Esophagus muscularis mucosa (tissue), 4 donors: ENCODE results near the gene SPNS1.

Experiments
- EP300 ChIP-seq: sonication (generic); formaldehyde crosslinking; IDR thresholded peaks from one replicate; pipeline ENCODE4 v1.6.1; 2017; ENCODE audit warnings: antibody characterized with exemption
- POLR2A ChIP-seq: fragments of 450-650 bp; IDR thresholded peaks from one replicate; pipeline ENCODE4 v1.6.1; 2017; ENCODE audit warnings: antibody characterized with exemption, moderate library complexity, mild to moderate bottlenecking, low read depth
- POLR2AphosphoS5 ChIP-seq, 2 donors: sonication (generic); formaldehyde crosslinking; IDR thresholded peaks; one replicate each; pipeline ENCODE4 v1.6.1; 2017; ENCODE audit warnings: antibody characterized with exemption in 2 of 2
- TF ChIP-seq, protein P1 (sequence below), 3 experiments: fragments of 200-600 bp in 2 of 3; fragments of 450-650 bp in 1 of 3; sonication (generic) in 2 of 3; IDR thresholded peaks; one replicate each; pipeline ENCODE4 v1.5.1; 2017 to 2019; ENCODE audit warnings: antibody characterized with exemption in 3 of 3, mild to moderate bottlenecking in 2 of 3, moderate library complexity in 1 of 3

DNA sequence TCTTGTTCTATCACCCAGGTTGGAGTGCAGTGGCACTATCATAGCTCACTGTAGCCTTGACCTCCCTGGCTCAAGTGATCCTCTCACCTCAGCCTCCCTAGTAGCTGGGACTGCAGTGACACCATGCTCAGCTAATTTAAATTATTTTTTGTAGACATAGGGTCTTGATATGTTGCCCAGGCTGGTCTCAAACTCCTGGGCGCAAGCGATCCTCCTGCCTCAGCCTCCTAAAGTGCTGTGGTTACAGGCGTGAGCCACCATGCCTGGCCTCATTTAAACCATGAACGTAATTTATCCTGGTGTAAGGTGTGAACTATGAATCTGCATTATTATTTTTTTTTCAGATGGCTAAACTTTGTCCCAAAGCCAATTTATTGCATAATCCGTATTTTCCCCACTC, 47.6 kb downstream of the SPNS1 start:
- TF ChIP-seq EP300 (no peak), POLR2A (no peak), POLR2AphosphoS5 (IDR thresholded peaks at IDR 0.05) (no peak)
- TF ChIP-seq, protein P1, sequence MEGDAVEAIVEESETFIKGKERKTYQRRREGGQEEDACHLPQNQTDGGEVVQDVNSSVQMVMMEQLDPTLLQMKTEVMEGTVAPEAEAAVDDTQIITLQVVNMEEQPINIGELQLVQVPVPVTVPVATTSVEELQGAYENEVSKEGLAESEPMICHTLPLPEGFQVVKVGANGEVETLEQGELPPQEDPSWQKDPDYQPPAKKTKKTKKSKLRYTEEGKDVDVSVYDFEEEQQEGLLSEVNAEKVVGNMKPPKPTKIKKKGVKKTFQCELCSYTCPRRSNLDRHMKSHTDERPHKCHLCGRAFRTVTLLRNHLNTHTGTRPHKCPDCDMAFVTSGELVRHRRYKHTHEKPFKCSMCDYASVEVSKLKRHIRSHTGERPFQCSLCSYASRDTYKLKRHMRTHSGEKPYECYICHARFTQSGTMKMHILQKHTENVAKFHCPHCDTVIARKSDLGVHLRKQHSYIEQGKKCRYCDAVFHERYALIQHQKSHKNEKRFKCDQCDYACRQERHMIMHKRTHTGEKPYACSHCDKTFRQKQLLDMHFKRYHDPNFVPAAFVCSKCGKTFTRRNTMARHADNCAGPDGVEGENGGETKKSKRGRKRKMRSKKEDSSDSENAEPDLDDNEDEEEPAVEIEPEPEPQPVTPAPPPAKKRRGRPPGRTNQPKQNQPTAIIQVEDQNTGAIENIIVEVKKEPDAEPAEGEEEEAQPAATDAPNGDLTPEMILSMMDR (IDR thresholded peaks at IDR 0.05): no peak
